Measurements from ENCODE around the gene RSL1D1.

The RSL1D1 gene

GRCh38 chr16:11868412-11868980 is 17.2 kb upstream of the RSL1D1 start:
- Histone ChIP-seq H3K9me3 (ENCODE audit: insufficient read depth, low read depth, low read length) (no peaks in the 10 kb centered on the region), H2AFZ (ENCODE audit: low read length) (no peak overlapping the region), H3K4me2 (ENCODE audit: low read depth, low read length, poor library complexity, severe bottlenecking) (no peak overlapping the region), H3F3A (ENCODE audit: low read depth) (no peaks in the 10 kb centered on the region), H4K20me1 (ENCODE audit: insufficient read depth, low read length, poor library complexity, severe bottlenecking) (no peaks in the 10 kb centered on the region), H3K9ac (ENCODE audit: low read depth, low read length, poor library complexity, severe bottlenecking) (no peak overlapping the region), H3K79me2 (ENCODE audit: insufficient read depth, low read length) (no peaks in the 10 kb centered on the region), H3K4me3 (ENCODE audit: low read length, poor library complexity, severe bottlenecking) (no peak overlapping the region), H3K27me3 (ENCODE audit: insufficient read depth, low read length, poor library complexity, severe bottlenecking) (no peaks in the 10 kb centered on the region), H3K36me3 (ENCODE audit: insufficient read depth, low read length) (peaks cover 24% of the 10 kb centered on the region; the same call in 1 of the 2 replicates), H3K9me2 (replicated peaks; ENCODE audit: low read depth, low read length) (no peaks in the 10 kb centered on the region), H3K4me1 (ENCODE audit: insufficient read depth, low read length, poor library complexity, severe bottlenecking) (no peaks in the 10 kb centered on the region)
- TF ChIP-seq EZH2phosphoT487 (IDR thresholded peaks at IDR 0.05; ENCODE audit: borderline replicate concordance) = no peak
- TF ChIP-seq, protein P1, sequence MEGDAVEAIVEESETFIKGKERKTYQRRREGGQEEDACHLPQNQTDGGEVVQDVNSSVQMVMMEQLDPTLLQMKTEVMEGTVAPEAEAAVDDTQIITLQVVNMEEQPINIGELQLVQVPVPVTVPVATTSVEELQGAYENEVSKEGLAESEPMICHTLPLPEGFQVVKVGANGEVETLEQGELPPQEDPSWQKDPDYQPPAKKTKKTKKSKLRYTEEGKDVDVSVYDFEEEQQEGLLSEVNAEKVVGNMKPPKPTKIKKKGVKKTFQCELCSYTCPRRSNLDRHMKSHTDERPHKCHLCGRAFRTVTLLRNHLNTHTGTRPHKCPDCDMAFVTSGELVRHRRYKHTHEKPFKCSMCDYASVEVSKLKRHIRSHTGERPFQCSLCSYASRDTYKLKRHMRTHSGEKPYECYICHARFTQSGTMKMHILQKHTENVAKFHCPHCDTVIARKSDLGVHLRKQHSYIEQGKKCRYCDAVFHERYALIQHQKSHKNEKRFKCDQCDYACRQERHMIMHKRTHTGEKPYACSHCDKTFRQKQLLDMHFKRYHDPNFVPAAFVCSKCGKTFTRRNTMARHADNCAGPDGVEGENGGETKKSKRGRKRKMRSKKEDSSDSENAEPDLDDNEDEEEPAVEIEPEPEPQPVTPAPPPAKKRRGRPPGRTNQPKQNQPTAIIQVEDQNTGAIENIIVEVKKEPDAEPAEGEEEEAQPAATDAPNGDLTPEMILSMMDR (conservative IDR thresholded peaks at IDR 0.05; ENCODE audit: low read length) = no peak

- no peaks in the 10 kb centered on the region for H3K79me2 ChIP-seq (ENCODE audit: insufficient read depth, low read length)
- no peak overlapping the region for H3K4me3 ChIP-seq (ENCODE audit: low read length, poor library complexity, severe bottlenecking)
These were observed 11.1 kb upstream of the RSL1D1 start for GRCh38 chr16:11862489-11862888.

GRCh38 chr16:11857161-11857560 is 5.8 kb upstream of the RSL1D1 start:
- H3K27me3 ChIP-seq (ENCODE audit: insufficient read depth, low read length, poor library complexity, severe bottlenecking) = no peaks in the 10 kb centered on the region
- H4K20me1 ChIP-seq (ENCODE audit: insufficient read depth, low read length, poor library complexity, severe bottlenecking) = no peaks in the 10 kb centered on the region
- H3K4me2 ChIP-seq (ENCODE audit: low read depth, low read length, poor library complexity, severe bottlenecking) = no peak overlapping the region
- H3K9me2 ChIP-seq (replicated peaks; ENCODE audit: low read depth, low read length) = no peaks in the 10 kb centered on the region
- no peaks in the 10 kb centered on the region for H3F3A ChIP-seq (ENCODE audit: low read depth)
- no peak overlapping the region for H3K4me3 ChIP-seq (ENCODE audit: low read length, poor library complexity, severe bottlenecking)
- H3K79me2 ChIP-seq (ENCODE audit: insufficient read depth, low read length) = peaks cover 18% of the 10 kb centered on the region; the same call in 1 of the 2 replicates
- no peak overlapping the region for H2AFZ ChIP-seq (ENCODE audit: low read length)
- H3K9ac ChIP-seq (ENCODE audit: low read depth, low read length, poor library complexity, severe bottlenecking) = no peak overlapping the region
- H3K4me1 ChIP-seq (ENCODE audit: insufficient read depth, low read length, poor library complexity, severe bottlenecking) = no peaks in the 10 kb centered on the region
- TF ChIP-seq, protein P1 (conservative IDR thresholded peaks at IDR 0.05; ENCODE audit: low read length) = no peak
- TF ChIP-seq EZH2phosphoT487 (IDR thresholded peaks at IDR 0.05; ENCODE audit: borderline replicate concordance) = no peak
- H3K9me3 ChIP-seq (ENCODE audit: insufficient read depth, low read depth, low read length) = no peaks in the 10 kb centered on the region
- H3K36me3 ChIP-seq (ENCODE audit: insufficient read depth, low read length) = no peaks in the 10 kb centered on the region

More at GRCh38 chr16:11862489-11862888, 11.1 kb upstream of the RSL1D1 start:
- H3K27me3 ChIP-seq (ENCODE audit: insufficient read depth, low read length, poor library complexity, severe bottlenecking) = no peaks in the 10 kb centered on the region
- no peaks in the 10 kb centered on the region for H3K9me2 ChIP-seq (replicated peaks; ENCODE audit: low read depth, low read length)
- TF ChIP-seq EZH2phosphoT487 (IDR thresholded peaks at IDR 0.05; ENCODE audit: borderline replicate concordance) = no peak
- TF ChIP-seq, protein P1 (conservative IDR thresholded peaks at IDR 0.05; ENCODE audit: low read length) = no peak
- no peaks in the 10 kb centered on the region for H4K20me1 ChIP-seq (ENCODE audit: insufficient read depth, low read length, poor library complexity, severe bottlenecking)
- no peaks in the 10 kb centered on the region for H3F3A ChIP-seq (ENCODE audit: low read depth)
- H3K4me2 ChIP-seq (ENCODE audit: low read depth, low read length, poor library complexity, severe bottlenecking) = no peak overlapping the region
- H3K9me3 ChIP-seq (ENCODE audit: insufficient read depth, low read depth, low read length) = no peaks in the 10 kb centered on the region
- no peaks in the 10 kb centered on the region for H3K36me3 ChIP-seq (ENCODE audit: insufficient read depth, low read length)
- no peak overlapping the region for H3K9ac ChIP-seq (ENCODE audit: low read depth, low read length, poor library complexity, severe bottlenecking)
- no peak overlapping the region for H2AFZ ChIP-seq (ENCODE audit: low read length)
- H3K4me1 ChIP-seq (ENCODE audit: insufficient read depth, low read length, poor library complexity, severe bottlenecking) = no peaks in the 10 kb centered on the region

All from Loucy (cell line).